ENCODE data around the gene EHMT1.
A peak's percentile ranks its signal among the peaks of the same experiment; 100 is the strongest.
"Not testable (repeated sequence)": the region's sequence is repeated elsewhere in the genome, so short reads cannot be mapped to it uniquely, and the experiment has no call there.

EHMT1 gene

DNA sequence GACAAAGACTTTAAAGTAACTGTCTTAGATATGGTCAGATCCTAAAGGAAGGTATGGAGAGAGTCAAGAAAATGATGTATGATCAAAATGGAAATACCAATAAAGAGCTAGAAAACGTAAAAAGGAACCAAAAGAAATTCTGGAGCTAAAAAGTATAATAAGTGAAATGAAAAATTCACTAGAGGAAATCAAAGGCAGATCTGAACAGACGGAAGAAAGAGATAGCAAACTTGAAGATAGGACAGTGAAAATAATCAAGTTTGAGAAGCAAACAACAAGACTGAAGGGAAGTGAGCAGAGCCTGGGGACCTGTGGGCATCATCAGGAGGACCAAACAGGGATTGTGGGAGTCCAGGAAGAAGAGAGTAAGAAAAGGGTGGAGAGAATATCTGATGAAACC lies 115.4 kb downstream of the EHMT1 start:
- no peak overlapping the region for H3K4me3 ChIP-seq (ENCODE audit: low read depth, low read length)
- in situ Hi-C loops (cut with HindIII; ENCODE audit: low sequenced_read_pairs): no loop called here
- no peak for DNase-seq (ENCODE audit: low read depth)
- TF ChIP-seq, protein P1, sequence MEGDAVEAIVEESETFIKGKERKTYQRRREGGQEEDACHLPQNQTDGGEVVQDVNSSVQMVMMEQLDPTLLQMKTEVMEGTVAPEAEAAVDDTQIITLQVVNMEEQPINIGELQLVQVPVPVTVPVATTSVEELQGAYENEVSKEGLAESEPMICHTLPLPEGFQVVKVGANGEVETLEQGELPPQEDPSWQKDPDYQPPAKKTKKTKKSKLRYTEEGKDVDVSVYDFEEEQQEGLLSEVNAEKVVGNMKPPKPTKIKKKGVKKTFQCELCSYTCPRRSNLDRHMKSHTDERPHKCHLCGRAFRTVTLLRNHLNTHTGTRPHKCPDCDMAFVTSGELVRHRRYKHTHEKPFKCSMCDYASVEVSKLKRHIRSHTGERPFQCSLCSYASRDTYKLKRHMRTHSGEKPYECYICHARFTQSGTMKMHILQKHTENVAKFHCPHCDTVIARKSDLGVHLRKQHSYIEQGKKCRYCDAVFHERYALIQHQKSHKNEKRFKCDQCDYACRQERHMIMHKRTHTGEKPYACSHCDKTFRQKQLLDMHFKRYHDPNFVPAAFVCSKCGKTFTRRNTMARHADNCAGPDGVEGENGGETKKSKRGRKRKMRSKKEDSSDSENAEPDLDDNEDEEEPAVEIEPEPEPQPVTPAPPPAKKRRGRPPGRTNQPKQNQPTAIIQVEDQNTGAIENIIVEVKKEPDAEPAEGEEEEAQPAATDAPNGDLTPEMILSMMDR (IDR thresholded peaks at IDR 0.05; ENCODE audit: low read depth, low read length, missing control alignments): no peak

DNA sequence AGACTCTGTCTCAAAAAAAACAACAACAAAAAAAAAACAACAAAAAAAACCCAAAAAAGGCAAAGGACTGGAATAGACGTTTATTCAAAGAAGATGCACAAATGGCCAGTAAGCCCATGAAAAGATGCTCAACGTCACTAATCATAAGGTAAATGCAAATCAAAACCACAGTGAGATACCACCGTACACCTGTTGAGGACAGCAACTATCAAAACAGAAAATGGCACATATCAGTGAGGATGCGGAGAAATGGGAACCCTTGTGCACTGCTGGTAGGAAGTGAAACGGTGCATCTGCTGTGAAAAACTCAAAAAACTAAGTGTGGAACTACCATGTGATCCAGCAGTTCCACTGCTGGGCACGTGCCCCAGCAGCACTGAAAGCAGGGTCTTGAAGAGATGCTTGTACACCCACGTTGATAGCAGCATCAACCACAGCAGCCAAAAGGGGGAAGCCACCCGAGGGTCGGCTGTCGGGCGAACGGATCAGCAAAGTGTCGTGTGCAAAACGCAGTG lies 119.4 kb downstream of the EHMT1 start:
- not testable (repeated sequence) for DNase-seq (ENCODE audit: low read depth); H3K4me3 ChIP-seq (ENCODE audit: low read depth, low read length)
- in situ Hi-C loops (cut with HindIII; ENCODE audit: low sequenced_read_pairs): loop anchor here (5.0 kb wide), 1 partner anchor 59 kb away; no protein-coding TSS in a partner anchor

DNA sequence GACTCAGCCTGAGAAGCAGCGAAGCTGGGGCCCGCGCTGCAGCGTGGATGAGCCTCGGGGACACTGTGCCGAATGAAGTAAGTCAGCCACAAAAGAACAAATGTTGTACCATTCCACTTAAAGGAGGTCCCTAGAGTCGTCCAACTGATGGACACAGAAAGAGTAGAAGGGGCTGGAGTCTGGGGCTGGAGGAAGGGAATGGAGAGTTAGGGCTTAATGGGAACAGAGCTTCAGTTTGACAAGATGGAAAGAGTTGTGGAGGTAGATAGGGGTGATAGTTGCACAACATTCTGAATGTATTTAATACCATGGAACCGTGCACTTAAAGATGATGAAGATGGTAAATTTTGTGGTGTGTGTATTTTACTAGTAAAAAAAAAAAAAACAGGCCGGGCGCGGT lies 119.9 kb downstream of the EHMT1 start:
- in situ Hi-C loops (cut with HindIII; ENCODE audit: low sequenced_read_pairs): loop anchor here (5.0 kb wide), 1 partner anchor 59 kb away; no protein-coding TSS in a partner anchor
- no peak overlapping the region for H3K4me3 ChIP-seq (ENCODE audit: low read depth, low read length)
- TF ChIP-seq, protein P1 (IDR thresholded peaks at IDR 0.05; ENCODE audit: low read depth, low read length, missing control alignments): no peak
- DNase-seq (ENCODE audit: low read depth): no peak

DNA sequence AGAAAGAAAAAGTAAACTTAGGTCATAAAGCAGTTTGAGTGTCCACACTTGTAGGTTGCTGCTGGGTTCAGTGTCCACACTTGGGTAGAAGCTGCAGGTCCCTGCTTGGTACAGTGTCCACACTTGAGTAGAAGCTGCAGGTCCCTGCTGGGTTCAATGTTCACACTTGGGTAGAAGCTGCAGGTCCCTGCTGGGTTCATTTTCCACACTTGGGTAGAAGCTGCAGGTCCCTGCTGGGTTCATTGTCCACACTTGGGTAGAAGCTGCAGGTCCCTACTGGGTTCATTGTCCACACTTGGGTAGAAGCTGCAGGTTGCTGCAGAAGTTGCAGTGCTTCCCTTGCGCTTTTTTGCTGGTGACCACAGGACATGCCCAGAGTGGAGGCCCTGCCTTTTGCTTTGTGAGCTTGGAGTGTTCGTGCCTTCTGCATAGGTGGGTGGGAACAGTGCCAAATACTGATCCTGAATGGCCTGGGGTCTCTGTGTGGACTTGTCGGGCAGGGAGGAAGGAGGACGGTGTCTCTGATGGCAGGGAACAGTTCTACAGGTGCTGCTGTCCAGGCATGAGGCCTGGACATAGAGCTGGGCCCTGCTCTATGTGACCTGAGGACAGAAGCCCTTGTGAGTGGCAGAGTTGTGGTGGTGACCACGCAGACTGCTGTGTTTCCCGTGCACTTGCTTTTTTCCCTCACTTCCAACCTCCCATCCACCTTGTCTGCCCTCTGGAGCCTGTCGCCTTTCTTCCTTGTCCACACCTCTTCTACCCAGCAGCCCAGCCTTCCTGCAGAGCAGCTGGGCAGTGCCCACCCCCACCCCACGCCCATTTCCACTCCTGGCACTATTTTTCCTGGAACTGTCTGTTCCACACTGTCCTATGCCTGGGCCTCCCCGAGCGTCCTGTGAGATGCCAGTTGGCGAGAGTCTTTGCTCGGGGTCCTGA lies 120.8 kb downstream of the EHMT1 start:
- no peak overlapping the region for H3K4me3 ChIP-seq (ENCODE audit: low read depth, low read length)
- in situ Hi-C loops (cut with HindIII; ENCODE audit: low sequenced_read_pairs): loop anchor here (5.0 kb wide), 1 partner anchor 58 kb away; no protein-coding TSS in a partner anchor
- DNase-seq (ENCODE audit: low read depth): no peak
- TF ChIP-seq, protein P1 (IDR thresholded peaks at IDR 0.05; ENCODE audit: low read depth, low read length, missing control alignments): no peak

DNA sequence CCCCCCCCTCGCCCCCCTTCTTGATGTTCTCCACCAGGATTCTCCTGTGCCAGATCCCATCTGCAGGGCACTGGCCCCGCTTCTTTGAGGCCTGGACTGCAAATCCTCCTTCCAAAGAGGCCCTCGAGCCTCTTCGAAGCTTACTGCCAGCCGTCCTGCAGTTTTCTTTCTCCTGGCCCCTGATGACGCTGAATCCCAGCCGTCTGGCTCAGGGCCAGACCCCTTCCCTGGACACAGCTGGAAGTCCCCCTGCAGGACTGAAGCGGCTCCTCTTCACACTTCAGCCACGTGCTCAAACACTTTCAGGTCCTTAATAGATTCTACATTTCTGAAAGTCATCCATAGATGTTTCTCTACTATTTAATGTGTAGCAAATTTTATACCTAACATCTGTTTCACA lies 121.5 kb downstream of the EHMT1 start:
- peak; percentile 57 for DNase-seq (ENCODE audit: low read depth)
- in situ Hi-C loops (cut with HindIII; ENCODE audit: low sequenced_read_pairs): no loop called here
- no peak overlapping the region for H3K4me3 ChIP-seq (ENCODE audit: low read depth, low read length)
- TF ChIP-seq, protein P1 (IDR thresholded peaks at IDR 0.05; ENCODE audit: low read depth, low read length, missing control alignments): peak; percentile 14

DNA sequence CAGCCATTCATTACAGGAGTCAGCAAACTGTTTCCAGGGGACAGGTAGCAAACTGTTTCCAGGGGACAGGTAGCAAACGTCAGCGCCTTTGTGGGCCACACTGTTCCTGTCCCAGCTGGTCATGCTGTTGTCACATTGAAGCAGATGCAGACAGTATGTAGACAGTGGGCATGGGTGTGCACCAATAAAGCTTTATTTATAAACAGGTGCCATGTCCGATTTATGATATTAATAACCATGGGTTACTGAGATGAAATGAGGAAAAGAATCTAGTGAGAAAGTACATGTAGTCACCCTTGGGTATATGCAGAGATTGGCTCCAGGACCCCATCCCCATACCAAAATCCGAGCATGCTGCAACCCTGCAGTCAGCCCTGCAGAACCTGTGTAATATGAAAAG lies 122.5 kb downstream of the EHMT1 start:
- DNase-seq (ENCODE audit: low read depth): no peak
- TF ChIP-seq, protein P1 (IDR thresholded peaks at IDR 0.05; ENCODE audit: low read depth, low read length, missing control alignments): no peak
- no peak overlapping the region for H3K4me3 ChIP-seq (ENCODE audit: low read depth, low read length)
- in situ Hi-C loops (cut with HindIII; ENCODE audit: low sequenced_read_pairs): no loop called here

DNA sequence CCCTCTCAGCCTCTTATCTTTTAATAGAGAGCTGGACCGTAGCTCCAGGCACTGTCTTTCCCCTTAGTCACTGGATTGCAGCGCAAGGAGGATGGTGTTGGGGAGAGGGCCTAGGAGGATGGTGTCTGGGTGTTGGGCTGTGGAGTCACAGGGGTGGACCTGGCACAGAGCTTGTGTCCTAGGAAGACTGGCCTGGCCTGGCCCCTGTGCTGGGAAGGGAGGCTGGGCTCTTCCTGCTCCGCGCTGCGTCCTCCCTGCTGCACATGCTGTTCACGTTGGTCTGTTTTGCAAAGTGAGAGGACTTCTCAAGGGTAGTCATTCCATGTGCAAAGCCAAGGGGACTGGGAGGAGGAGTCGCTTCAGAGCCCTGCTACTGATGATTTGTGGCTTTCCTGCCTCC lies 123.9 kb downstream of the EHMT1 start:
- no peak for DNase-seq (ENCODE audit: low read depth)
- TF ChIP-seq, protein P1 (IDR thresholded peaks at IDR 0.05; ENCODE audit: low read depth, low read length, missing control alignments): no peak
- in situ Hi-C loops (cut with HindIII; ENCODE audit: low sequenced_read_pairs): no loop called here
- H3K4me3 ChIP-seq (ENCODE audit: low read depth, low read length): no peak overlapping the region

All from astrocyte of the cerebellum (primary cell).